Measurements from ENCODE around the gene DDB1. TPM values are rescaled to one million over a fixed set of nuclear protein-coding genes. Genes with fewer than 3 reads are reported as not detected.
"Not testable (repeated sequence)": the region's sequence is repeated elsewhere in the genome, so short reads cannot be mapped to it uniquely, and the experiment has no call there.

DDB1 gene
- total RNA-seq, 2 experiments from 2014 or later: 308 to 315 TPM

DNA sequence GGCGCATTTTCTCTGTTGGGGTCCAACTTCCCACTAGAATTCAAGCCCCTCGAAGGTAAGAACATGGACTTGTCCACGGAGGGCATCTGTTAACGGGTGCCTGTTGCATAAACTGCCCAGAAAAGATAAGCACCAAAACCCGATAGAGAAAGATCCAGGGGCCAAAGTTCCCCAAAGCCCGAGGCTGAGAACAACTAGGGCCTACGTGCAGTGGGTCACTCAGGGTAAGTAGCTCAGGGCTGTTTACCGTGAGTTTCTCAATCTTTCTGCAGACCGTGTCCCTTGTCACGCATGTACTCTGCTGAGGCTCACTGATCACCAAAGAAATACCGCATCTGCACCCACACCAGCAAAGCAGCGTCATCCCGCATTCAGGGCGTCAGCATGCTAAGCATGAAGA lies 67.5 kb downstream of the DDB1 start:
- Mint-ChIP-seq H3K4me1 (no peaks in the 10 kb centered on the region), H3K9me3 (no peaks in the 10 kb centered on the region), H3K27me3 (no peaks in the 10 kb centered on the region), H3K27ac (no peak overlapping the region), H3K36me3 (peaks cover 5% of the 10 kb centered on the region), H3K4me3 (no peak overlapping the region)
- DNase-seq: no peak

DNA sequence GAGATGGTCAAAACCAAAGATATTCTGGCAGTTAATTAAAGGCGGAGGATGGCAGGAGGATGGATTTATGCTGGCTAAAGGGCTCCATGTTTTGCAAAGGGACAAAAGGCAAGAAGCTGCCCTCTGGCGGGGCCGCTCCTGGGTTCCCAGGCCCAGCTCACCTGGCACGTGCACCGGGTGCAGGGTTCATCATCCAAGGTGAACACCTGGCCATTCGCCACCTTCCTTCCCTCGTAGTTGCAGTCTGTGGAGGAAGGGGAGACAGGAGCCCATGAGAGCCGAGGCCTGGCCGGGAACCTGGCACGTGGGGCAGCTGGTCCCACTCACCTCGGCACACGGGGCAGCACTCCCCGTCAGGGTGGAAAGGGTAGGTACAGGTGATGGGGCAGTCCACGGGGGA lies 68.1 kb downstream of the DDB1 start:
- H3K4me1 Mint-ChIP-seq: no peaks in the 10 kb centered on the region
- H3K27me3 Mint-ChIP-seq: no peaks in the 10 kb centered on the region
- H3K36me3 Mint-ChIP-seq: peaks cover 5% of the 10 kb centered on the region
- no peak overlapping the region for H3K4me3 Mint-ChIP-seq
- no peaks in the 10 kb centered on the region for H3K9me3 Mint-ChIP-seq
- DNase-seq: no peak
- H3K27ac Mint-ChIP-seq: no peak overlapping the region

DNA sequence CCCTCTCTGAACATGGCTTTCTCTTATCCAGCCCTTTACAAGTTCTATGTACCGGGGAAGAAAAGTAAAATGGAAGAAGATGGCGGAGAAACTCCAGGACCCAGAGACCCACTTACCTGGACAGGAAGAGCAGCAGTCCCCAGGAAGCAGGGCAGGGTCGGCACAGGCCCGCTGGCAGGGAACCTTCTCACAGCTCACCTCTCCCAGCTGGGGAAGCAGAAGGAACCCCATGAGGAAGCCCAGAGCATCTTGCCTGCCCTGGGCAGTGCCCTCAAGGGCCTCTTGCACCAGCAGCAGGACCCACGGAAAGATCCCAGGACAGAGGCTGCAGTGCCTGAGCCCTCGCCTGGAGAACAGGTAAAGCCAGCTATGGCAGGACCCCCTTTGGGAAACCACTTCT lies 68.5 kb downstream of the DDB1 start:
- H3K9me3 Mint-ChIP-seq: no peaks in the 10 kb centered on the region
- H3K36me3 Mint-ChIP-seq: peaks cover 9% of the 10 kb centered on the region
- no peak overlapping the region for H3K27ac Mint-ChIP-seq
- H3K4me1 Mint-ChIP-seq: no peaks in the 10 kb centered on the region
- no peaks in the 10 kb centered on the region for H3K27me3 Mint-ChIP-seq
- no peak overlapping the region for H3K4me3 Mint-ChIP-seq
- DNase-seq: no peak

DNA sequence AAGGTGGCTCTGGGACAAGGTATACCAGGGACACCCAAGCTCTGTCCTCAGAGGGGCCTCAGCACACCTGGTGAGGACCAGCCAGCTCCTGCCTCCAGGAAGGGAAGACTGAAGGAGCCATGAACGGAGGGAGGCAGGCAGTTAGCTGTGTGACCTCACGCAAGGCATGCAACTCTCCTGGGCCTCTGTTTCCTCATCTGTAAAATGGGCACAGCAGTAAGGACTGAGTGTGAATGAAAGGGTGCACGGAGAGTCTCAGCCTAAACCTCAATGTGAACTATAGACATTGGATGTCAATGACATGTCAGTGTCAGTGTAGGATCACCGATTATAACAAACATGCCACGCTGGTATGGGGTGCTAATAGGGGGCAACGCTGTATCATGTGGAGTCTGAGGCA lies 73.5 kb downstream of the DDB1 start:
- Mint-ChIP-seq H3K4me3 (no peak overlapping the region), H3K4me1 (no peaks in the 10 kb centered on the region), H3K27me3 (no peaks in the 10 kb centered on the region), H3K36me3 (peaks cover 11% of the 10 kb centered on the region), H3K27ac (no peak overlapping the region), H3K9me3 (no peaks in the 10 kb centered on the region)
- DNase-seq: no peak

DNA sequence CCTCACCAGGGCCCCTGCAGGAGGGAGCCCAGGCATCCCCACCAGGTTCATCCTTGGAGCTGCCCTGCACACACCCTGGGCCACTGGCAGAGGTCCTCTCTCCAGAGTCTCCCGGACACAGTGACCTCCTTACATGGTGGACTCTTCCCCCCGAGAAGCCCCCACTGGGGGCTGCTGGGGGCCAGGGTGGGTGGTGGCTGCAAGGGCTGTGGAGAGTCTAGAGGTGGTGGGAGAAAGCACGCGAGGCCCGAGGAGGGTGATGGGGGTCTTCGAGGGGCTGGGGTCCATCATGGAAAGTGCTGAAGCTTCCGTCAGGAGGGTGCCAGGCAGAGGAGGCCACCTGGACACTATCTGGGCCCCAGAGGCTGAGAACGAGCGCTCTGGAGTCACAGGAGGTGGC lies 74.4 kb downstream of the DDB1 start:
- Mint-ChIP-seq H3K9me3 (no peaks in the 10 kb centered on the region), H3K4me3 (no peak overlapping the region), H3K4me1 (no peaks in the 10 kb centered on the region), H3K36me3 (peaks cover 11% of the 10 kb centered on the region), H3K27ac (no peak overlapping the region), H3K27me3 (no peaks in the 10 kb centered on the region)
- DNase-seq: no peak

DNA sequence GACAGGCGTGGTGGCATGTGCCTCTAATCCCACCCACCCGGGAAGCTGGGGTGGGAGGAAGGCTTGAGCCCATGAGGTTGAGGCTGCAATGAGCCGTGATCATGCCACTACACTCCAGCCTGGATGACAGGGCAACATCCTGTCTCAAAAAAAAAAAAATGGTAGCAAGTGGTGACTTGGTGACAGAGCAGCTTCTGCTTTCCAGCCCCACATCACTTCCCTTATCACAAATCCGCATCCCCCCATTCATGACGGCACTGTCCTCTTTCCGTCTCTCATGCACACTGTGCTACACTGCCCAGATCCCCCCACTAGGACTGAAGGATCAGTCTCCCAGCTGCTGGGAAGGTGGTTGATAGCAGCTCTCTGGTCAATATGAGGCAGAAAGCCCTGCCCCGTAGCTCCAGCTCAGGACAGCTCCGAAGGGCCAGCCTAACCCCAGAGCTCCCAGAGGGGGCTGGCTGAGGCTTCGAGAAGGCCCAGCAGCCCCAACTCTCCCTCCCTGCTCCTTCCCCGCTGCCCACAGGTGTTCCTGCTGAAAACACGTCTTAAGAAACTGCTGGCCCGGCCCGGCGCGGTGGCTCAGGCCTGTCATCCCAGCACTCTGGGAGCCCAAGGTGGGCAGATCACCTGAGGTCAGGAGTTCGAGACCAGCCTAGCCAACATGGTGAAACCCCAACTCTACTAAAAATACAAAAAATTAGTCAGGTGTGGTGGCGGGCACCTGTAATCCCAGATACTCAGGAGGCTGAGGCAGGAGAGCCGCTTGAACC lies 76.0 kb downstream of the DDB1 start:
- Mint-ChIP-seq H3K27ac (no peak overlapping the region), H3K4me3 (no peak overlapping the region), H3K9me3 (no peaks in the 10 kb centered on the region), H3K36me3 (peaks cover 11% of the 10 kb centered on the region), H3K27me3 (no peaks in the 10 kb centered on the region), H3K4me1 (peaks cover 3% of the 10 kb centered on the region)
- DNase-seq: no peak

DNA sequence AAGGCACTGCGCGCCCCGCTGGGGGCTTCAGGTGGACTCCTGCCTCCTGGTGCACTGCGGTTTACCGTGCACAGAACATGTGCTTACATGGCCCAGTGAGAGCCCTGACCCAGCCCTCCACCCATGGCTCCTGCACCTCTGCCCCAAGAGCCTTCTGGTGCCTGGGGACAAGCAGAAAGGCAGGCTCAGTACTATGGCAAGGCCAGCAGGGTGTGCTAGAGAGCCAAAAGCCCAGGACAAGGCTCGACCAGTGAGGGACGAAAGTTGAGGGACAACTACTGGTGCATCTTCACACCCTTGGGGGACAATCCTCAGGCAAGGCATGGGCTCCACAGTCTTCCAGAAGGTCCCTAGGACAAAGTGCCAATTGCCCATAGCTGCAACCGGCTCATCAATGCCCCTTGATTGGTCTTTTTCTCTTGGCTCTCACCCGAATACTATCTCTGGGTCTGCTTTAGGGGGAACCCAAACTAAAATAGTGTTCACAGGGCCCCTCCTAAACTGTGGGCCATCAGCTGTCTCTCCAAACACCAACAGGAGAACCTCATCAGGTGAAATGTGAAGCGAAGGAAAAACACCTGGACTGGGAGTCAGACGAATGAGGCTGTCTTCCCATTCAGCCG lies 78.4 kb downstream of the DDB1 start:
- Mint-ChIP-seq H3K4me1 (peaks cover 3% of the 10 kb centered on the region), H3K27ac (no peak overlapping the region), H3K36me3 (peaks cover 4% of the 10 kb centered on the region), H3K27me3 (no peaks in the 10 kb centered on the region), H3K9me3 (no peaks in the 10 kb centered on the region), H3K4me3 (no peak overlapping the region)
- peak; percentile 68 for DNase-seq

DNA sequence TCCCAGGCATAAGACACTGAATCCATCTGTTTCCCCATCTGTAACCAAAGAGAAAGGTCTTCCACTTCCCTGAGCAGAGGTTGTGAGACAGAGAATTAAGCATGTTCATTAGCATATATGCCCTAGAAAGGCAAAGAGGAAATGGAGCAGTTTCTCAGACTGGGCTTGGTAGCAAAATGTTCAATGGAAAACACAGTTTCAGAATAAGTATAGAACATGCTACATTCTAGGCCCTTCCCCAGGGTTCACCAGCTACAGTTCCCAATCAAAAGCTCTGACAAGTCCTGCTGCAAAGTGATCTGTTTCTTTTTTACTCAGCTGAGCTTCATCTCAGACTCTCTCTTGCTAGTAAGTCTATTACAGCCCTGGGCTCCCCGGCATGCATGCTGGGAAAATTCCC lies 80.6 kb downstream of the DDB1 start:
- not testable (repeated sequence) for H3K9me3 Mint-ChIP-seq, H3K4me3 Mint-ChIP-seq, H3K36me3 Mint-ChIP-seq, DNase-seq, H3K27ac Mint-ChIP-seq, H3K4me1 Mint-ChIP-seq, H3K27me3 Mint-ChIP-seq

DNA sequence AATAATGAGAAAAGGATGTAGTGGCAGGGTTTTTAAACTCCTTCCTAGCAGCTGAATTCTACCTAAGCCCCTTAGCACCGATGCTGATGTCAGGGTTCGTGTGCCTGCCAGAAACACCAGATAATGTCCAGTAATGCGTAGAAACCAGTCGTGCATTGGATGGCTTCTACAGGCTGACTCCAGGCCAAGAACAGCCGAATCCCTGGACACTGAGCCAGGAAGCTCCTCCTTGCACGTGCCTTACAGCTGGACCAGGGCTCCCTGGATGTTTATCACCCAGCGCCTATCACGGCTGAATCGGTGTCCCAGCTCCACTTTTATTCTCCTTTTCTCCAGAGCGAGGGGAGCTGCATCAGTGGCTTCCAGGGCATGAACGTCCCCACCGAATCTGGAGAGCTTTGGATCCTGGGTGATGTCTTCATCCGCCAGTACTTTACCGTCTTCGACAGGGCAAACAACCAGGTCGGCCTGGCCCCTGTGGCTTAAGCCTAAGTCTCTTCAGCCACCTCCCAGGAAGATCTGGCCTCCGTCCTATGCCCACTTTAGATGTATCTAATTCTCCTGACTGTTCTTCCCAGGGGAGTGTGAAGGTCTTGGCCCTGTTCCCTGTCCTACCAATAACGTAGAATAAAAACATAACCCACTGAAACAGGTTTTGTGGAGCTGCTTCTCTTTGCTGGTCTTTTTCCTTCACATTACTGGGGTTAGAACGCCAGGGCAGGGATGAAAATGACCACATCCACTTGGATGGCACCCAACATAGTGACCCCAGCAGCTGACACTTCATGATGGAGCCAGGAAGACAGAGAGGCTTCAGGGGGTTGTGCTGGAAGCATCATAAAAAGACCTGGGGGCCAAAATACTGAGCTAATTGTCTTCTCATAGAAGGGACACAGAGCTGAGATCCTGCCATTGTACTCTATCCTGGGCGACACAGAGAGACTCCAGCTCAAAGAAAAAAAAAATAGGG lies 81.8 kb downstream of the DDB1 start:
- not testable (repeated sequence) for H3K27ac Mint-ChIP-seq, H3K36me3 Mint-ChIP-seq, H3K4me3 Mint-ChIP-seq, H3K4me1 Mint-ChIP-seq, H3K27me3 Mint-ChIP-seq, H3K9me3 Mint-ChIP-seq, DNase-seq

Other genes with a start within 250 kb of the DDB1 start
- gene CD5, start 230.6 kb downstream of the DDB1 start, total RNA-seq: 100 to 1,000 TPM; 196 to 197 TPM
- 1 to 10 TPM; 8.1 to 8.8 TPM for gene VPS37C, start 171.7 kb downstream of the DDB1 start, total RNA-seq
- not detected for gene PGA3, start 129.6 kb downstream of the DDB1 start, total RNA-seq
- not detected for gene PGA4, start 110.8 kb downstream of the DDB1 start, total RNA-seq
- gene PGA5, start 91.9 kb downstream of the DDB1 start, total RNA-seq: not detected
- gene VWCE, start 37.8 kb downstream of the DDB1 start, total RNA-seq: 10 to 100 TPM; 18.3 to 19.8 TPM
- 10 to 100 TPM; 70.0 to 70.3 TPM for gene TKFC, start 123 bp upstream of the DDB1 start, total RNA-seq
- gene CYB561A3, start 28.8 kb upstream of the DDB1 start, total RNA-seq: 10 to 100 TPM; 41.1 to 41.6 TPM
- 10 to 100 TPM; 57.6 to 64.1 TPM for gene TMEM138, start 29.3 kb upstream of the DDB1 start, total RNA-seq
- 10 to 100 TPM; 12.6 to 14.0 TPM for gene TMEM216, start 59.5 kb upstream of the DDB1 start, total RNA-seq
- 100 to 1,000 TPM; 123 to 139 TPM for gene CPSF7, start 96.9 kb upstream of the DDB1 start, total RNA-seq
- 10 to 100 TPM; 41.7 to 44.4 TPM for gene SDHAF2, start 97.0 kb upstream of the DDB1 start, total RNA-seq
- gene LRRC10B, start 175.6 kb upstream of the DDB1 start, total RNA-seq: not detected
- not detected for gene SYT7, start 248.0 kb upstream of the DDB1 start, total RNA-seq

Data from activated naive CD8-positive, alpha-beta T cell treated with anti-CD3 and anti-CD28 coated beads for 36 hours (primary cell).